ENCODE measurements around the gene TBC1D9B.

TBC1D9B gene

DNA sequence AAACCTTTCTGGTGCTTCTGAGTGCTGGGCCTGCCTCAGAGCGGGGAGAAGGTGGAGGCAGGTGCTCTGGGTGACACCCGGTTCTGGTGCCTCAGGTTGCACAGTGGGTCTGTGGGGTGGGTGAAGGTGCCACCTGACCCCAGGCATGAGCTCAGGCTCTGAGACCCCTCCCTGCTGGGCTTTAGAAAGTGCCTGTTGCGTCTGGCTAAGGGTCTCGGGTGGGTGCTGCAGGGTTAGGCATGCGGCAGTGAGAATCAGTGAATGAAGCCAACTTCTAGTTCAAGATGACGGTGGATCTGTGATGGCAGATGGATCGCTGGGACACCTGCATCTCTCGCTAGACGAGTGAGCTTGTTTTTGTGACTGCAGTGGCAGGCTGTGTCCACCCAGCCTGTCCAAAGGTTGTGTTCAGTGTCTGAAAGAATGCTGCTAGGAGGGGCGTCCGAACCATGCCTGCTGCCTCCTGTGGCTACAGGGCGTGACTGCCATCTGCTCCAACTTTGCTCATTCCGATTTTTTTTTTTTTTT is 82.0 kb downstream of the TBC1D9B start:
- Histone ChIP-seq H3K4me3 (ENCODE audit: low read depth, low read length) (no peak overlapping the region), H3K36me3 (ENCODE audit: control insufficient read depth, insufficient read depth, low read length) (no peaks in the 10 kb centered on the region), H3K27ac (no peak overlapping the region), H3K4me2 (ENCODE audit: low read length) (no peak overlapping the region), H3K4me1 (peaks cover 13% of the 10 kb centered on the region), H3K79me2 (peaks cover 34% of the 10 kb centered on the region), H3K9me3 (ENCODE audit: control insufficient read depth, low read length) (no peaks in the 10 kb centered on the region), H2AFZ (no peak overlapping the region), H3K9ac (no peak overlapping the region), H3K27me3 (ENCODE audit: control insufficient read depth, insufficient read depth, low read length) (no peaks in the 10 kb centered on the region)
- TF ChIP-seq, protein P1, sequence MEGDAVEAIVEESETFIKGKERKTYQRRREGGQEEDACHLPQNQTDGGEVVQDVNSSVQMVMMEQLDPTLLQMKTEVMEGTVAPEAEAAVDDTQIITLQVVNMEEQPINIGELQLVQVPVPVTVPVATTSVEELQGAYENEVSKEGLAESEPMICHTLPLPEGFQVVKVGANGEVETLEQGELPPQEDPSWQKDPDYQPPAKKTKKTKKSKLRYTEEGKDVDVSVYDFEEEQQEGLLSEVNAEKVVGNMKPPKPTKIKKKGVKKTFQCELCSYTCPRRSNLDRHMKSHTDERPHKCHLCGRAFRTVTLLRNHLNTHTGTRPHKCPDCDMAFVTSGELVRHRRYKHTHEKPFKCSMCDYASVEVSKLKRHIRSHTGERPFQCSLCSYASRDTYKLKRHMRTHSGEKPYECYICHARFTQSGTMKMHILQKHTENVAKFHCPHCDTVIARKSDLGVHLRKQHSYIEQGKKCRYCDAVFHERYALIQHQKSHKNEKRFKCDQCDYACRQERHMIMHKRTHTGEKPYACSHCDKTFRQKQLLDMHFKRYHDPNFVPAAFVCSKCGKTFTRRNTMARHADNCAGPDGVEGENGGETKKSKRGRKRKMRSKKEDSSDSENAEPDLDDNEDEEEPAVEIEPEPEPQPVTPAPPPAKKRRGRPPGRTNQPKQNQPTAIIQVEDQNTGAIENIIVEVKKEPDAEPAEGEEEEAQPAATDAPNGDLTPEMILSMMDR (IDR thresholded peaks at IDR 0.05), result no peak

DNA sequence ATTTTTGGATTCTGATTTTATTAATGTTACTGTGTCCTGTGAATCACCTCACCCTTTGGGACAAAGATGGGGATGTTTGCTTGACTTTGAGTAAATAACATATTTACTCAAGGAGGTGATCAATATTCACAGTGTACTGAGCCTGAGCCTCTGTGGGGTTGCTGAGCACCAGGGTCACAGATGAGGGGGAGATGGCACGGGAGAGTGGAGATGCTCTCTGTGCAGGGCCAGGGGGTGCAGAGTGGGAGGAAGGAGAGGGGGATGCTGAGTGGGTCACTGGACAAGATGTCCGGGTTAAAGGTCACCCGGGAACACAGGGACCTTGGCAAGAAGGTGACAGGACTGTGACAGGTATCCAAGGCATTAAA is 83.0 kb downstream of the TBC1D9B start:
- Histone ChIP-seq H3K79me2 (peaks cover 34% of the 10 kb centered on the region), H2AFZ (no peak overlapping the region), H3K9me3 (ENCODE audit: control insufficient read depth, low read length) (no peaks in the 10 kb centered on the region), H3K36me3 (ENCODE audit: control insufficient read depth, insufficient read depth, low read length) (no peaks in the 10 kb centered on the region), H3K4me1 (peaks cover 20% of the 10 kb centered on the region), H3K9ac (no peak overlapping the region), H3K4me3 (ENCODE audit: low read depth, low read length) (no peak overlapping the region), H3K4me2 (ENCODE audit: low read length) (no peak overlapping the region), H3K27ac (no peak overlapping the region), H3K27me3 (ENCODE audit: control insufficient read depth, insufficient read depth, low read length) (no peaks in the 10 kb centered on the region)
- TF ChIP-seq, protein P1 (IDR thresholded peaks at IDR 0.05), result no peak

DNA sequence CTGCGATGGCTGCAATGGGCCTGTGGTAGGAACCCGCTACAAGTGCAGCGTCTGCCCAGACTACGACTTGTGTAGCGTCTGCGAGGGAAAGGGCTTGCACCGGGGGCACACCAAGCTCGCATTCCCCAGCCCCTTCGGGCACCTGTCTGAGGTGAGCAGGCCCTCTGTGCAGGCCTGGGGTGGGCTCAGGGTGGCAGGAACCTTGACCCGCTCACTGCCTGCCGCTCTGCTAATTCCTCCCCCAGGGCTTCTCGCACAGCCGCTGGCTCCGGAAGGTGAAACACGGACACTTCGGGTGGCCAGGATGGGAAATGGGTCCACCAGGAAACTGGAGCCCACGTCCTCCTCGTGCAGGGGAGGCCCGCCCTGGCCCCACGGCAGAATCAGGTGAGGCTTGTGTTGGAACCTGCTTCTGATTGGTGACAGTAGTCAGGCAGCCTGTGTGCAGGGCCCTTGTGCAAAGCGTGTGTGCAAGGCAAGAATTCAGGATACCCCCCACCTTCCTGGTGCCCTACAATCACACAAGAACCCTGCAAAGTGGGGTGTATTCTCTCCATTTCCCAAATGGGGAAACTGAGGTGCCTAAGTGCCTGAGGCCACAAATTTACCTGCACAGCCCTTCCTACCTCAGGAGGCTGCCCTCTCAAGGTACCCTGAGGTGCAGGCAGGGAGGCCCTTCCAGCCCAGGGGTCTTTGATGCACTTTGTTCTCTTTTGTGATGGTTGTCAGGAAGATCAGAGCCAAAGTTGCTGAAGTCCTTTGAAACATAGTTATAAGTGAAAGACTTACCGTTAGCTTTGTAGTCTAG is 83.6 kb downstream of the TBC1D9B start:
- Histone ChIP-seq H3K9ac (no peak overlapping the region), H3K36me3 (ENCODE audit: control insufficient read depth, insufficient read depth, low read length) (no peaks in the 10 kb centered on the region), H2AFZ (no peak overlapping the region), H3K4me1 (peaks cover 25% of the 10 kb centered on the region), H3K27me3 (ENCODE audit: control insufficient read depth, insufficient read depth, low read length) (no peaks in the 10 kb centered on the region), H3K9me3 (ENCODE audit: control insufficient read depth, low read length) (no peaks in the 10 kb centered on the region), H3K27ac (no peak overlapping the region), H3K4me3 (ENCODE audit: low read depth, low read length) (no peak overlapping the region), H3K79me2 (peaks cover 33% of the 10 kb centered on the region), H3K4me2 (ENCODE audit: low read length) (no peak overlapping the region)
- TF ChIP-seq, protein P1 (IDR thresholded peaks at IDR 0.05), result no peak

- Histone ChIP-seq H3K27me3 (ENCODE audit: control insufficient read depth, insufficient read depth, low read length) (no peaks in the 10 kb centered on the region), H3K4me1 (peaks cover 31% of the 10 kb centered on the region), H3K27ac (peak overlapping the region; percentile 96), H2AFZ (no peak overlapping the region), H3K4me2 (ENCODE audit: low read length) (peak overlapping the region; percentile 79), H3K9me3 (ENCODE audit: control insufficient read depth, low read length) (no peaks in the 10 kb centered on the region), H3K36me3 (ENCODE audit: control insufficient read depth, insufficient read depth, low read length) (no peaks in the 10 kb centered on the region), H3K79me2 (peaks cover 30% of the 10 kb centered on the region), H3K9ac (no peak overlapping the region), H3K4me3 (ENCODE audit: low read depth, low read length) (peak overlapping the region; percentile 74)
- TF ChIP-seq, protein P1 (IDR thresholded peaks at IDR 0.05), result no peak
Measured at GRCh38 chr5:179822444-179822990, 85.2 kb downstream of the TBC1D9B start.
